Activated naive CD8-positive, alpha-beta T cell treated with anti-CD3 and anti-CD28 coated beads, Interleukin-2, amount 10 ng/mL, durations not matched to agents 7 days and 5 days (primary cell): Measurements from ENCODE around the gene USF1. TPM values are rescaled to one million over a fixed set of nuclear protein-coding genes. Genes with fewer than 3 reads are reported as not detected.

Source experiments
- ATAC-seq: fragments of 150-1000 bp; cut with Tn5 transposase; one replicate; pipeline ENCODE4 v1.10.0; 2021; ENCODE audit warnings: low read depth, moderate library complexity
- POLR2A ChIA-PET: fragments of 350-600 bp; sonication (Branson Sonifier 250); formaldehyde crosslinking; loops from one replicate; lab custom pipeline; 2021; ENCODE audit warnings: antibody characterized with exemption; lab: Charles Lee
- DNase-seq: peaks from one replicate; pipeline ENCODE4 v3.0.0; 2021
- H3K27ac Mint-ChIP-seq: one replicate; pipeline ENCODE4 v1.8.0; 2022; ENCODE audit warnings: mild to moderate bottlenecking, mixed read lengths
- H3K27me3 Mint-ChIP-seq: one replicate; pipeline ENCODE4 v1.8.0; 2022; ENCODE audit warnings: mild to moderate bottlenecking, moderate library complexity, mixed read lengths
- H3K36me3 Mint-ChIP-seq: one replicate; pipeline ENCODE4 v1.8.0; 2021; ENCODE audit warnings: mild to moderate bottlenecking, mixed read lengths
- H3K4me1 Mint-ChIP-seq: one replicate; pipeline ENCODE4 v1.8.0; 2021; ENCODE audit warnings: mixed read lengths
- H3K4me3 Mint-ChIP-seq: one replicate; pipeline ENCODE4 v1.8.0; 2022; ENCODE audit warnings: mild to moderate bottlenecking, moderate library complexity, mixed read lengths
- H3K9me3 Mint-ChIP-seq: one replicate; pipeline ENCODE4 v1.8.0; 2021; ENCODE audit warnings: mixed read lengths
- total RNA-seq, 2 experiments: library from RNA; stranded (reverse); gene quantifications; one replicate each; pipeline ENCODE4 v1.2.3, GENCODE V29; 2021

Gene USF1
- total RNA-seq, 2 experiments from 2014 or later = 93.0 to 96.3 TPM

- H3K27ac Mint-ChIP-seq = peak overlapping the region; percentile 49
- H3K9me3 Mint-ChIP-seq = no peaks in the 10 kb centered on the region
- peaks cover 31% of the 10 kb centered on the region for H3K36me3 Mint-ChIP-seq
- ATAC-seq (no peak), DNase-seq (no peak)
- no peaks in the 10 kb centered on the region for H3K27me3 Mint-ChIP-seq
- POLR2A ChIA-PET = interaction anchor here (1.2 to 2.3 kb wide), 2 partner anchors 8 to 14 kb away, joined by 4 to 15 read pairs; partner anchors contain the start of gene USF1
- peaks cover 22% of the 10 kb centered on the region for H3K4me1 Mint-ChIP-seq
- no peak overlapping the region for H3K4me3 Mint-ChIP-seq
Observed at GRCh38 chr1:161054232-161054631, 8.5 kb upstream of the USF1 start.

- H3K27ac Mint-ChIP-seq = no peak overlapping the region
- H3K36me3 Mint-ChIP-seq = peaks cover 39% of the 10 kb centered on the region
- H3K4me3 Mint-ChIP-seq = no peak overlapping the region
- peaks cover 28% of the 10 kb centered on the region for H3K4me1 Mint-ChIP-seq
- DNase-seq (no peak), ATAC-seq (no peak)
- no peaks in the 10 kb centered on the region for H3K9me3 Mint-ChIP-seq
- H3K27me3 Mint-ChIP-seq = no peaks in the 10 kb centered on the region
- POLR2A ChIA-PET = no interaction called here
Observed at GRCh38 chr1:161052899-161053298, 7.1 kb upstream of the USF1 start.

- POLR2A ChIA-PET = interaction anchor here (0.7 to 1.5 kb wide), 3 partner anchors 9 to 18 kb away, joined by 3 to 4 read pairs (median 4); partner anchors contain the start of gene ARHGAP30
- ATAC-seq (no peak), DNase-seq (no peak)
- H3K4me1 Mint-ChIP-seq = peaks cover 29% of the 10 kb centered on the region
- no peak overlapping the region for H3K4me3 Mint-ChIP-seq
- H3K36me3 Mint-ChIP-seq = peaks cover 35% of the 10 kb centered on the region
- H3K27ac Mint-ChIP-seq = no peak overlapping the region
- no peaks in the 10 kb centered on the region for H3K9me3 Mint-ChIP-seq
- no peaks in the 10 kb centered on the region for H3K27me3 Mint-ChIP-seq
Observed at GRCh38 chr1:161051219-161051618, 5.4 kb upstream of the USF1 start.

- ATAC-seq (no peak), DNase-seq (no peak)
- no peaks in the 10 kb centered on the region for H3K27me3 Mint-ChIP-seq
- POLR2A ChIA-PET = interaction anchor here (1.2 to 1.4 kb wide), 3 partner anchors 13 to 48 kb away, joined by 4 to 8 read pairs (median 7); partner anchors contain the start of gene ARHGAP30
- peaks cover 31% of the 10 kb centered on the region for H3K36me3 Mint-ChIP-seq
- H3K27ac Mint-ChIP-seq = peak overlapping the region; percentile 66
- peaks cover 31% of the 10 kb centered on the region for H3K4me1 Mint-ChIP-seq
- no peaks in the 10 kb centered on the region for H3K9me3 Mint-ChIP-seq
- H3K4me3 Mint-ChIP-seq = no peak overlapping the region
Observed at GRCh38 chr1:161048949-161049722, 3.4 kb upstream of the USF1 start.

GRCh38 chr1:161047436-161048420 lies 2.0 kb upstream of the USF1 start:
- no peaks in the 10 kb centered on the region for H3K27me3 Mint-ChIP-seq
- peaks cover 32% of the 10 kb centered on the region for H3K4me1 Mint-ChIP-seq
- H3K36me3 Mint-ChIP-seq = peaks cover 27% of the 10 kb centered on the region
- POLR2A ChIA-PET = interaction anchor here (1.2 to 5.1 kb wide), 7 partner anchors 7 to 51 kb away, joined by 4 to 159 read pairs (median 18); partner anchors contain the start of genes ARHGAP30, F11R, KLHDC9 and TSTD1
- H3K9me3 Mint-ChIP-seq = no peaks in the 10 kb centered on the region
- DNase-seq = peak; percentile 37
- no peak for ATAC-seq
- peak overlapping the region; percentile 99 for H3K27ac Mint-ChIP-seq
- H3K4me3 Mint-ChIP-seq = no peak overlapping the region

- DNase-seq (no peak), ATAC-seq (no peak)
- peaks cover 25% of the 10 kb centered on the region for H3K36me3 Mint-ChIP-seq
- no peaks in the 10 kb centered on the region for H3K9me3 Mint-ChIP-seq
- H3K27me3 Mint-ChIP-seq = no peaks in the 10 kb centered on the region
- H3K4me3 Mint-ChIP-seq = peak overlapping the region; percentile 93
- peaks cover 33% of the 10 kb centered on the region for H3K4me1 Mint-ChIP-seq
- POLR2A ChIA-PET = interaction anchor here (0.6 to 5.1 kb wide), 16 partner anchors 8 to 130 kb away, joined by 3 to 159 read pairs (median 11); partner anchors contain the start of genes ARHGAP30, B4GALT3, DEDD and F11R
- H3K27ac Mint-ChIP-seq = peak overlapping the region; percentile 99
Observed at GRCh38 chr1:161046605-161047228, 940 bp upstream of the USF1 start.

- POLR2A ChIA-PET = interaction anchor here (0.6 to 5.1 kb wide), 23 partner anchors 10 to 334 kb away, joined by 3 to 159 read pairs (median 5); partner anchors contain the start of genes ARHGAP30, B4GALT3, CD48 and DEDD
- Mint-ChIP-seq H3K4me1 (peaks cover 36% of the 10 kb centered on the region), H3K4me3 (peak overlapping the region; percentile 93), H3K27me3 (no peaks in the 10 kb centered on the region), H3K9me3 (no peaks in the 10 kb centered on the region), H3K36me3 (peaks cover 31% of the 10 kb centered on the region), H3K27ac (peak overlapping the region; percentile 99)
- DNase-seq (peak; percentile 76), ATAC-seq (peak; percentile 65)
Observed at GRCh38 chr1:161044908-161045735, 655 bp downstream of the USF1 start.

GRCh38 chr1:161044535-161044907 lies 1.3 kb downstream of the USF1 start:
- POLR2A ChIA-PET = interaction anchor here (0.6 to 5.1 kb wide), 15 partner anchors 11 to 331 kb away, joined by 3 to 159 read pairs (median 7); partner anchors contain the start of genes ARHGAP30, B4GALT3, DEDD and F11R
- no peak for ATAC-seq
- H3K27ac Mint-ChIP-seq = peak overlapping the region; percentile 99
- peaks cover 39% of the 10 kb centered on the region for H3K4me1 Mint-ChIP-seq
- no peaks in the 10 kb centered on the region for H3K27me3 Mint-ChIP-seq
- no peaks in the 10 kb centered on the region for H3K9me3 Mint-ChIP-seq
- peaks cover 30% of the 10 kb centered on the region for H3K36me3 Mint-ChIP-seq
- no peak for DNase-seq
- peak overlapping the region; percentile 93 for H3K4me3 Mint-ChIP-seq

GRCh38 chr1:161039546-161039945 lies 6.2 kb downstream of the USF1 start:
- H3K4me1 Mint-ChIP-seq = peaks cover 36% of the 10 kb centered on the region
- H3K4me3 Mint-ChIP-seq = peak overlapping the region; percentile 73
- H3K27me3 Mint-ChIP-seq = no peaks in the 10 kb centered on the region
- POLR2A ChIA-PET = interaction anchor here (0.7 to 3.6 kb wide), 7 partner anchors 18 to 393 kb away, joined by 5 to 35 read pairs (median 9); partner anchors contain the start of genes ARHGAP30, F11R, NIT1 and PFDN2
- no peaks in the 10 kb centered on the region for H3K9me3 Mint-ChIP-seq
- peaks cover 26% of the 10 kb centered on the region for H3K36me3 Mint-ChIP-seq
- peak overlapping the region; percentile 80 for H3K27ac Mint-ChIP-seq
- ATAC-seq (no peak), DNase-seq (peak; percentile 35)

GRCh38 chr1:161039154-161039545 lies 6.6 kb downstream of the USF1 start:
- DNase-seq (no peak), ATAC-seq (no peak)
- peak overlapping the region; percentile 90 for H3K27ac Mint-ChIP-seq
- POLR2A ChIA-PET = interaction anchor here (0.6 to 3.6 kb wide), 13 partner anchors 8 to 393 kb away, joined by 3 to 35 read pairs (median 6); partner anchors contain the start of genes ARHGAP30, DEDD, F11R and NIT1
- peak overlapping the region; percentile 93 for H3K4me3 Mint-ChIP-seq
- no peaks in the 10 kb centered on the region for H3K9me3 Mint-ChIP-seq
- no peaks in the 10 kb centered on the region for H3K27me3 Mint-ChIP-seq
- H3K4me1 Mint-ChIP-seq = peaks cover 34% of the 10 kb centered on the region
- peaks cover 26% of the 10 kb centered on the region for H3K36me3 Mint-ChIP-seq

- H3K36me3 Mint-ChIP-seq = peaks cover 26% of the 10 kb centered on the region
- H3K27me3 Mint-ChIP-seq = no peaks in the 10 kb centered on the region
- DNase-seq (peak; percentile 88), ATAC-seq (peak; percentile 88)
- peak within 1 kb of the TSS; percentile 90 for H3K27ac Mint-ChIP-seq
- peak within 1 kb of the TSS; percentile 93 for H3K4me3 Mint-ChIP-seq
- H3K9me3 Mint-ChIP-seq = no peaks in the 10 kb centered on the region
- peaks cover 32% of the 10 kb centered on the region for H3K4me1 Mint-ChIP-seq
- POLR2A ChIA-PET = interaction anchor here (0.6 to 3.6 kb wide), 12 partner anchors 9 to 331 kb away, joined by 3 to 35 read pairs (median 5); partner anchors contain the start of genes ARHGAP30, DEDD, F11R and NIT1
Observed at GRCh38 chr1:161038523-161039153, 7.1 kb downstream of the USF1 start, which contains the start of gene TSTD1. Gene TSTD1, minus strand, starts transcription at chr1:161038964. Its CDS starts 75 bp downstream, at chr1:161038889.
